ENCODE data around the gene CRAT.

GRCh38 chr9:129139993-129140396, 29.4 kb upstream of the CRAT start:
- no peak for TF ChIP-seq CTCF (IDR thresholded peaks at IDR 0.05)
- no peak for TF ChIP-seq POLR2AphosphoS2 (conservative IDR thresholded peaks at IDR 0.05; ENCODE audit: low read length)
- peak; percentile 15; the same call in 2 of the 3 replicates for TF ChIP-seq SMC3 (IDR thresholded peaks at IDR 0.05)
- peak; percentile 45 for TF ChIP-seq POLR2A (IDR thresholded peaks at IDR 0.05; ENCODE audit: low read length)
- no peak for TF ChIP-seq PHF8 (IDR thresholded peaks at IDR 0.05; ENCODE audit: borderline replicate concordance, low read depth)
- peak in 1 of 2 experiments; percentile 62; a peak in 1 of 5 replicates for TF ChIP-seq EP300 (IDR thresholded peaks at IDR 0.05)
- TF ChIP-seq RFX5 (IDR thresholded peaks at IDR 0.05), result no peak
- TF ChIP-seq PBX3 (IDR thresholded peaks at IDR 0.05), result peak; percentile 56; the same call in 1 of the 2 replicates

Data from A549 (cell line).